Measurements from ENCODE around the gene KLKB1.
"Not testable (repeated sequence)": the region's sequence is repeated elsewhere in the genome, so short reads cannot be mapped to it uniquely, and the experiment has no call there.

Gene KLKB1

DNA sequence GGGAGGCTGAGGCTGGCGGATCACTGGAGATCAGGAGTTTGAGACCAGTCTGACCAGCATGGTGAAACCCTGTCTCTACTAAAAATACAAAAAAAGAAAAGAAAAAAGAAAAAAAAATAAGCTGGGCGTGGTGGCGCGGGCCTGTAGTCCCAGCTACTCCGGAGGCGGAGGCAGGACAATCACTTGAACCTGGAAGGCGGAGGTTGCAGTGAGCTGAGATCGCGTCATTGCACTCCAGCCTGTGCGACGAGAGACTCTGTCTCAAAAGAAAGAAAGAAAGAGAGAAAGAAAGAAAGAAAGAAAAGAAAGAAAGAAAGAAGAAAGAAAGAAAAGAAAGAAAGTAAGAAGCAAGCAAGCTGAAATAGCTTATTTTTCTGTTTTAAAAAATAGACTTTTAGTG, 37.9 kb downstream of the KLKB1 start:
- not testable (repeated sequence) for DNase-seq (ENCODE audit: low read depth in 2 of 2)

- DNase-seq (ENCODE audit: low read depth in 2 of 2): no peak
Measured at GRCh38 chr4:186265683-186266652, 38.7 kb downstream of the KLKB1 start, which contains the start of gene F11. TSS of gene F11 (plus strand) at chr4:186266189. CDS start at chr4:186267137, 948 bp downstream.

GRCh38 chr4:186266729-186267456, 39.6 kb downstream of the KLKB1 start:
- no peak for DNase-seq (ENCODE audit: low read depth in 2 of 2)

DNA sequence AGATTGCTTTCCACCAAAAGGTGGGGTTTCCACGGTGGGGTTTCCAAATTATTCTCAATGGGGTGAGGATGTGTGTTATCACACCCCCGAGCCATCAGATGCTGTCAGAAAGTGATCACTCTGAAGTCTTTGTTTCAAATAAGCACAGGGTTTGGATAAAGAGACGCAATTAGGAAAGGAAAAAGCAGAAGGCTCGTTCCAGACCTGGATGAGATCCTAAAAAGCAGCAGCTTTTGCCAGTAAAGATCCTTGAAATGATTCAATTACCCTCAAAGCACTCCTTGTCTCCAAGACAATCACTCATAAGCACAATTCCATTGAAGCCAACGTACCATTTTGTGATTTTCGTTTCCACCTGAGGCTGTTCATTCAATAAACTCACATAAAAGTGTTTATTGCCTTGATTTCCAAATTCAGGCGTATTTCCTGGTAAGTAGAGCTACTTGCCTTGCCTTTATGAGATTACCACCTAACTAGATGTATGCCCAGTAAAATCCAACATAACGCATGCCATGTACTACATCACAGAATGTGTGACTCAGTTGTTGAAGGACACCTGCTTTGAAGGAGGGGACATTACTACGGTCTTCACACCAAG, 43.9 kb downstream of the KLKB1 start:
- DNase-seq (ENCODE audit: low read depth in 2 of 2): no peak

DNA sequence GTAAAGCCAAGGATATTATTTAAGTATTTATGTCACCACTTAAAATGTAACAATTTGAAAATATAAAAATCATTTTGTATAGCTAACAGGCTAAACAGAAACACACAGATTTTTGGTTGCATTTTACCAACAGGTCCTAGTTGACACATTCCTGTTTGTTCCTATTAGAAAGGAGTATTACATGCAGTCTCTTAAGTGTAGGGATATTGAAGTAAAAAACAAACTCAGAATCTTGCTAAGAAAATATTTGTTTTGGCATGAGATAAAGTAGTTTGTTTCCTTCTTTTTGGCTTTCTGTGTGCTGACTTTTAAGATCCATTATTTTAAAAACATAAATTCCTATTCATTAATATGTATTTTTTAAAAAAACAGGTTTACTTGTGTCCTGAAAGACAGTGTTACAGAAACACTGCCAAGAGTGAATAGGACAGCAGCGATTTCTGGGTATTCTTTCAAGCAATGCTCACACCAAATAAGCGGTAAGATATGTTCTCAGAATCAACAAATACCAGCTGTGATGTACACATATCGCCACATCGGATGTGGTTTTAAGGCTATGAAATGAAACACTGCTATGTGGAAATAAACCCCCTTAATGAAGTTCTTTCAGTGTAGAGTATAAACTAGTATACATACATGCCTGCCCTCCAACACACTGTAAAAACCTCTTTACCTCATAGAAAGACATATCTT, 45.5 kb downstream of the KLKB1 start:
- no peak for DNase-seq (ENCODE audit: low read depth in 2 of 2)

DNA sequence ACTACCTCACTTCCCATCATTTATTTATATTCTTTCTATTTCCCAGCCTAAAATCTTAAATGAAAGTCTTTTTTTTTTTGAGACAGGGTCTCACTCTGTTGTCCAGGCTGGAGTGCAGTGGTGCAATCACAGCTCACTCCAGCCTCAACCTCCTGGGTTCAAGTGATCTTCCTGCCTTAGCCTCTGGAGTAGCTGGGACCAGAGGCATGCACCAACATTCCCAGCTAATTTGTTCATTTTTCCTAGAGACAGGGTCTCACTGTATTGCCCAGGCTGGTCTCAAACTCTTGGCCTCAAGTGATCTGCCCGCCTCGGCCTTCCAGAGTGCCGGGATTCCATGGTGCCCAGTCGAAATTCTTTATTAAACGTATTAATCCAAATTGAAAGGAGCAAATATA, 46.1 kb downstream of the KLKB1 start:
- not testable (repeated sequence) for DNase-seq (ENCODE audit: low read depth in 2 of 2)

GRCh38 chr4:186283311-186283710, 56.0 kb downstream of the KLKB1 start:
- no peak for DNase-seq (ENCODE audit: low read depth in 2 of 2)

DNA sequence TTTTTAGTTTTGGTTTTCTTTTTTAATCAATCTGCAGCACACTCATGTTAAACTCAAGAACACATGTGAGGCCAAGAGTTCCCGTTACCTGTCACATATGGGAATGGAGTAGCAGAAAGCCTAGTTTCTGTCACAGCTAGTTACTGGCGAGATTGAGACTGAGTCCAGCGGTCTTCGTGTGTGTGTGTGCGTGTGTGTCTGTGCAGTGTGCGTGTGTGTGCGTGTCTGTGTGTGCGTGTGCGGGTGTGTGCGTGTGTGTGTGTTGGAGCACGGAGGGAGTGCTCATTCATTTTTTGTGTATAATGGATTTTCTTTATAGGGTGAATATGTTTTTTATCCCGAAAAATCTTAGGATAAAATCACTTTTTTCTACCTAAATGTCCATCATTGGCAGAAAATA, 57.8 kb downstream of the KLKB1 start:
- no peak for DNase-seq (ENCODE audit: low read depth in 2 of 2)

GRCh38 chr4:186286581-186286980, 59.3 kb downstream of the KLKB1 start:
- DNase-seq (ENCODE audit: low read depth in 2 of 2): no peak

DNA sequence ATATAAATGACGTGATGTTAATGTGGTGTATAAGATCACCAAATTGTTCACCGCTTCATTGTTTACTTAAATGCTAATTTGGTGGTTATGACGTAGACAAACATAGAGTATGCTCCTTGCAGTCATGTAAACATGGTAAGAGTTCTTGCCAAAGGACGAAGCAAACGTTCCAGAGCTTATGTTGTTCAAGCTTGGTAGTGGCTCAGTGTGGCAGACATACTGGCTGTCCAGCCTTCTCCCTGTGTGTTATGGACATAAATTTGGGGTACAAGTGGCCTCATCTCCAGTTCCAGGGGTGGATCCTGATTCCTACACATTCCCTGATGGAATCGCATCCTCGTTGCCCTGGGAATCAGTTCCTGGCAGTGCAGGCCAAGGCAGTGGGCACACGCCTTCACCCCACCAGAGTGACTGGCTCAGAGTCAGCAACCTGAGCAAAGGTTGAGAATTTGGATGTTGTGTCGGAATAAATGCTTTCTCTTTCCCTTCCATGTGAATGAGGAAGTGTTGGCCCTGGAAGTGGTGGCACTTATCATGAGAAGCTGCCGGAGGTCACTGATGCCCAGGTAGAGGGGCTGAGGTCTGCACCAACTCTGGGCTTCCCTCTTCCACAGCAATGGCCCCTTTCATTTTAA, 64.1 kb downstream of the KLKB1 start:
- DNase-seq (ENCODE audit: low read depth in 2 of 2): no peak

GRCh38 chr4:186294160-186294559, 66.9 kb downstream of the KLKB1 start:
- no peak for DNase-seq (ENCODE audit: low read depth in 2 of 2)

- no peak for DNase-seq (ENCODE audit: low read depth in 2 of 2)
Measured at GRCh38 chr4:186296481-186296880, 69.2 kb downstream of the KLKB1 start.

DNA sequence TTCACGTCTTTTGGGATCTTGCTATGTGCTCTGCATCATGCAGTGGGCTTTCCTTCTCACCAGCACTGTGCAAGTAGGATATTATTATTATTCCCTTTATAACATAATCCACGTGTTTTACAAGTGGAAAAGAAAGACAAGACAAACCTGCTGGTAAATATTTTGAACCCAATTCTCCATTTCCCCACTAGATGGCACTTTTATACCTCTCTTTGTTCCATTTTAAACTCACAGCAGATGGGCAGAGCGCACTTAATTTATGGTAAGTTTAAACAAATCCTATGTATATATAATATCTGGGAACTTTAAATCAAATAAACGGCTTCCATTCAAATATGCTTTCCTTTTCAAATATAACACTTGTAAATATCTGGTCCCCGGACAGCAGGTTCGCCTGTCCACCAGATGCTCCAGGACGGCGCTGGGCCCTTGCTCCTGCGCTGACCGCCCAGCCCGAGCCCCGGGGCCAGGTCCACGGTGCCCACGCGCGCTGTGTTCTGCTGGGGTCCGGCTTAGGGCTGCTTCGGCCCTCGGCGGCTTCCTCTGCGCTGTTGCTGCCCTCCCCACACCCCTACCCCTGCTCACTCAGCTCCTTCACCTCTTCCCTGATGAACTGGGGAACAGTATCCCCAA, 69.8 kb downstream of the KLKB1 start:
- DNase-seq (ENCODE audit: low read depth in 2 of 2): no peak

DNA sequence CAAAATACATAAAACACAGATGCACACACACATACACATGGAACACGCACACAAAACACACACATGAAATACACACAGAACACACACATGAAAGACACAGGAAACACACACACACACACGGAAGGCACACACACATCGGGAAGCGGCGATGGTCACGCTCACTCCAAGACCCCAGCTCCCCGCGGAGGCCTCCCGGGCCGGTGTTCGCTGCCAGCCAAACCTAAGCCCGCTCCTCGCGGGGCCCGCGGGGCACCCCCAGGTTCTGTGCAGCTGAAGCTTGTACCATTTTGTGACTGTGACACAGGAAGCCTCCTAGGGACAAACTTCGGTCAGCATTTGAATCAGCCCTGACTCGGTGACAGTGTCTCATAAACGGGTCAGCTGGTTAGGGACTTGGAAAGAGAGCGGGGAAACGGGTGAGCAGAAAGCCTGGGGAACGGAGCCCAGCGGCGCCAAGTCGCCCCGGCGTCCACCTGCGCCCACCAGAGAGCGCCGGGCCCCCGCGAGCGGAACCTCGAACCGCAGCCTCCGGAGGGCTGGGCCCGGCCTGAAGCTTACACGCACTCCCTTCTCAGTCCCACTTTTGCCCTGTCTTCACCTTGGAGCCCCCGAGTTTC, 70.8 kb downstream of the KLKB1 start:
- DNase-seq (ENCODE audit: low read depth in 2 of 2): no peak

DNA sequence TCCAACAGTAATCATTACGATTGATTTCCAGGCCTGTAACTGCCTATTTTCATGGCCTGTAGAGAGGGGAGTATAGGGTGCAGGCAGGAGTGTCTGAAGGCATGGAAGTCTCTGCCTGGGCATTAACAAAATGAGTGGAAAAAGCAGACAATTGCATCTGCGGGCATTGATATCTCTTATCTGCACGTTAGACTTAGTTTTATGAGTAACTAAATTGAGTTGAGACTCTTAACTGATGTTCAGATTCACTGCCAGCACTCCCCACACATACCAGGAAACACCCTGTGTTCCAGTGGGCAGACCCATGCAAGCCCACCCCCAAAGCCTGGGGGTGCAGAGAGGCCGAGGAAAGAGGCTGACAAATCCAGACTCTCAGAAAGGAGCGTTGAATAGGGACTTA, 72.0 kb downstream of the KLKB1 start:
- DNase-seq (ENCODE audit: low read depth in 2 of 2): no peak

- DNase-seq (ENCODE audit: low read depth in 2 of 2): no peak
Measured at GRCh38 chr4:186300659-186301390, 73.5 kb downstream of the KLKB1 start.

DNA sequence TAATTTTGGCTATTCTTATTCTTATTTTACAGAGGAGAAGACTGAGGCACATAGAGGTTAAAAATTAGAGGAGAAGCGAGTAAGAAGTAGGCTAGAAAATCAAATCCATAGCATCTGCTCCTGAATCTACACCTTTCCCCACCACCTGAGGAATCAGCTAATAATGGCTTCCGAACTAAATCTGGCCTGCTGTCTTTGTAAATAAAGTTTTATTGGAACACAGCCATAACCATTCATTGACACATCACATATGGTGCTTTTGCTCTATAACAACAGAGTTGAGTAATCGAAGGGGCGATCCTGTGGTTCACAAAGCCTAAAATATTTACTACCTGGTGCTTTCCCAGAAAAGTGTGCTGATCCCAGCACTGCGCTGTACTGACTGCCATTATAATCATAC, 76.9 kb downstream of the KLKB1 start:
- no peak for DNase-seq (ENCODE audit: low read depth in 2 of 2)

DNA sequence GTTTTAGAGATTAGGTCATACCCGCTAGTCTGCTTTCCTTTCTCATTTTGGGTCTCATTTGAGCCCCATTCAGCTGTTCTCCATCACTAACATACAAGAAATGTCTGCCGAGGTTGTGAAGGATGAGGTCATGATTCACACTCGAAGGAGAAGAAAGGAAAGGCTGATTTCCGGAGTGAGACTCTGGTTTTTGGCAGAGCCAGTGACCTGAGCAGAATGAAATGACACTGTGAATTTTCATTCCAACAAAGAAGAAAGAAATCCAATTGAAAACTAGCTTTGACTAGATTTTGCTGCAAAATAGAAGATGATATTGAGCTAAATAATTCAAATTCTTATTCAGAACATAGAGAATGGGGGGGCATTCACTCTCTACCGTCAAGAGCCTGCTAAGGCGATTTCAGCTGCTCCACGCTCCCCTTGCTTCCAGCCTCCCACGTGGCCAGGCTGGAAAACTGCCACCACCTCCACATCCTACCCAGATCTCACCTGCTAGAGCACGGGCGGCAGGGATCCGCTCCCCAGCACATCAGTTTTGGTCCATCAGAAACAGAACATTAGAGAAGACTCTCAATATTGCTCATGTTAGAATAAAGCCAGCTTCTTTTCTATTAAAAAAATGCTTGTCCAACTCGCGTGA, 77.7 kb downstream of the KLKB1 start:
- no peak for DNase-seq (ENCODE audit: low read depth in 2 of 2)

DNA sequence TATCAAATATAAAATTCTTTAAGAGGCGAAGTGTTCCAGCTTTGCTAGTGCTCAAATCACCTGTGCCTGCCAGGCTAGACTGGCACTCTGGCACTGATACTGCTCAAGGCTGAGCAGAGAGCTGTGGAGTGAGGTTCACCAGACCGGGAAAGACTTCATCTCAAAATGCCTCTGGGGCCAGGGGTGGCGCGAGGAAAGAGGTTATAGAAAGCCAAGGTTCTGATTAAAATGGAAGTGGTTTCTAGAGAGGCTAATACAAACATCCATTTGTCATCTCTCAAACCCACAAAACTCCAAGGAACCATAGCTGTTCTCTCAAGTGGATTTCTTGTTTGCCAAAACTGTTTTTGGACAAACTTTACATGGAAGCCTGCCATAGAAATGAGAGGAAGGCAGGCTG, 80.2 kb downstream of the KLKB1 start:
- no peak for DNase-seq (ENCODE audit: low read depth in 2 of 2)

Measured in stimulated activated CD4-positive, alpha-beta T cell treated with anti-CD3 and anti-CD28 coated beads, Interleukin-4, amount 100 ng/mL, for 48 hours (primary cell).